GM19468 (cell line): ENCODE measurements around the gene STPG4.
"Not testable (repeated sequence)": the region's sequence is repeated elsewhere in the genome, so short reads cannot be mapped to it uniquely, and the experiment has no call there.

Source experiments
- ATAC-seq: cut with Tn5 transposase; IDR thresholded peaks from one replicate; pipeline ENCODE4 v1.9.1; 2021; ENCODE audit warnings: mild to moderate bottlenecking, moderate library complexity, moderate number of reproducible peaks; ENCODE audit not compliant: unreplicated experiment; ENCODE audit errors: extremely low read depth

The STPG4 gene

GRCh38 chr2:47129191-47129706 is 25.9 kb downstream of the STPG4 start:
- no peak for ATAC-seq

- ATAC-seq, result no peak
Observed at GRCh38 chr2:47128705-47129104, 26.4 kb downstream of the STPG4 start.

- no peak for ATAC-seq
Observed at GRCh38 chr2:47127862-47128543, 27.1 kb downstream of the STPG4 start.

- ATAC-seq, result no peak
Observed at GRCh38 chr2:47126783-47127182, 28.3 kb downstream of the STPG4 start.

- not testable (repeated sequence) for ATAC-seq
Observed at GRCh38 chr2:47124740-47125139, 30.4 kb downstream of the STPG4 start.

- ATAC-seq, result not testable (repeated sequence)
Observed at GRCh38 chr2:47120424-47120823, 34.7 kb downstream of the STPG4 start.

- no peak for ATAC-seq
Observed at GRCh38 chr2:47119001-47119400, 36.1 kb downstream of the STPG4 start.

- no peak for ATAC-seq
Observed at GRCh38 chr2:47118581-47118980, 36.5 kb downstream of the STPG4 start.

- no peak for ATAC-seq
Observed at GRCh38 chr2:47112665-47113435, 42.3 kb downstream of the STPG4 start.

GRCh38 chr2:47109680-47110079 is 45.4 kb downstream of the STPG4 start:
- ATAC-seq, result no peak

- no peak for ATAC-seq
Observed at GRCh38 chr2:47109007-47109375, 46.1 kb downstream of the STPG4 start.

GRCh38 chr2:47108267-47109006 is 46.7 kb downstream of the STPG4 start:
- not testable (repeated sequence) for ATAC-seq

- not testable (repeated sequence) for ATAC-seq
Observed at GRCh38 chr2:47107201-47107600, 47.9 kb downstream of the STPG4 start.

- not testable (repeated sequence) for ATAC-seq
Observed at GRCh38 chr2:47106231-47106630, 48.9 kb downstream of the STPG4 start.

GRCh38 chr2:47099712-47100111 is 55.4 kb downstream of the STPG4 start:
- ATAC-seq, result not testable (repeated sequence)

- ATAC-seq, result no peak
Observed at GRCh38 chr2:47098953-47099352, 56.2 kb downstream of the STPG4 start.

GRCh38 chr2:47097563-47097962 is 57.5 kb downstream of the STPG4 start:
- ATAC-seq, result no peak

- ATAC-seq, result no peak
Observed at GRCh38 chr2:47096451-47096850, 58.7 kb downstream of the STPG4 start.

GRCh38 chr2:47095349-47096020 is 59.6 kb downstream of the STPG4 start:
- ATAC-seq, result no peak

GRCh38 chr2:47094511-47095142 is 60.5 kb downstream of the STPG4 start:
- no peak for ATAC-seq
